HepG2 (cell line): ENCODE measurements around the gene KDM2B. TPM values are rescaled to one million over a fixed set of nuclear protein-coding genes. Genes with fewer than 3 reads are reported as not detected.

ENCODE experiments used
- ATF7 ChIP-seq, 2 experiments: fragments of 450-650 bp in 1 of 2; sonication (generic) in 1 of 2; formaldehyde crosslinking in 1 of 2; IDR thresholded peaks; 2 replicates each; pipeline versions ENCODE4 v1.4.0 to v1.6.1; 2016 to 2020; ENCODE audit warnings: antibody characterized with exemption in 1 of 2, mild to moderate bottlenecking in 1 of 2, missing genetic modification reagents in 1 of 2
- ATRX ChIP-seq: sonication (generic); formaldehyde crosslinking; IDR thresholded peaks from 2 replicates; pipeline ENCODE4 v1.4.0; 2020; ENCODE audit warnings: missing genetic modification reagents, borderline replicate concordance
- CAMTA2 ChIP-seq: sonication (generic); formaldehyde crosslinking; IDR thresholded peaks from 2 replicates; pipeline ENCODE4 v1.4.0; 2020; ENCODE audit warnings: mild to moderate bottlenecking, missing genetic modification reagents, borderline replicate concordance
- E2F5 ChIP-seq: sonication (generic); formaldehyde crosslinking; conservative IDR thresholded peaks from 2 replicates; pipeline ENCODE4 v1.4.0; 2020; ENCODE audit warnings: missing genetic modification reagents
- ERF ChIP-seq: IDR thresholded peaks from 2 replicates; pipeline ENCODE4 v1.6.1; 2018; ENCODE audit warnings: missing biosample characterization, missing genetic modification reagents
- FOXA3 ChIP-seq: IDR thresholded peaks from 2 replicates; pipeline ENCODE4 v1.6.1; 2016; ENCODE audit warnings: missing genetic modification reagents, missing compliant biosample characterization
- FOXM1 ChIP-seq: sonication (generic); formaldehyde crosslinking; IDR thresholded peaks from 2 replicates; pipeline ENCODE4 v1.5.0; 2020; ENCODE audit warnings: missing genetic modification reagents
- HOXA5 ChIP-seq: sonication (generic); formaldehyde crosslinking; IDR thresholded peaks from 2 replicates; pipeline ENCODE4 v1.4.0; 2020; ENCODE audit warnings: missing genetic modification reagents
- IRF2 ChIP-seq: IDR thresholded peaks from 2 replicates; pipeline ENCODE4 v1.6.1; 2018; ENCODE audit warnings: missing genetic modification reagents, missing compliant biosample characterization
- MEIS2 ChIP-seq: sonication (generic); formaldehyde crosslinking; IDR thresholded peaks from 2 replicates; pipeline ENCODE4 v1.9.0; 2021; ENCODE audit warnings: mild to moderate bottlenecking, missing genetic modification reagents
- PAF1 ChIP-seq: IDR thresholded peaks from 2 replicates; pipeline ENCODE4 v1.6.1; 2016; ENCODE audit warnings: missing genetic modification reagents, missing compliant biosample characterization
- PHB2 ChIP-seq: fragments of 450-650 bp; IDR thresholded peaks from 2 replicates; pipeline ENCODE4 v1.6.1; 2018; ENCODE audit not compliant: partially characterized antibody
- PHF20 ChIP-seq: sonication (generic); formaldehyde crosslinking; IDR thresholded peaks from 2 replicates; pipeline ENCODE4 v1.5.0; 2020; ENCODE audit warnings: mild to moderate bottlenecking, missing genetic modification reagents
- RNF219 ChIP-seq: sonication (generic); formaldehyde crosslinking; IDR thresholded peaks from 2 replicates; pipeline ENCODE4 v1.5.0; 2020; ENCODE audit warnings: mild to moderate bottlenecking, missing genetic modification reagents
- SALL1 ChIP-seq: sonication (generic); formaldehyde crosslinking; IDR thresholded peaks from 2 replicates; pipeline ENCODE4 v1.8.0; 2022; ENCODE audit warnings: mild to moderate bottlenecking, missing genetic modification reagents
- SMAD3 ChIP-seq: sonication (generic); formaldehyde crosslinking; IDR thresholded peaks from 2 replicates; pipeline ENCODE4 v1.4.0; 2020; ENCODE audit warnings: missing genetic modification reagents
- SP5 ChIP-seq: IDR thresholded peaks from 2 replicates; pipeline ENCODE4 v1.6.1; 2016; ENCODE audit warnings: low read depth, borderline replicate concordance
- TBX2 ChIP-seq: sonication (generic); formaldehyde crosslinking; IDR thresholded peaks from 2 replicates; pipeline ENCODE4 v1.5.0; 2020; ENCODE audit warnings: missing genetic modification reagents, mild to moderate bottlenecking, borderline replicate concordance
- TGIF2 ChIP-seq: IDR thresholded peaks from 2 replicates; pipeline ENCODE4 v1.6.1; 2016; ENCODE audit warnings: control low read depth, missing compliant biosample characterization
- ZBED4 ChIP-seq: sonication (generic); formaldehyde crosslinking; IDR thresholded peaks from 2 replicates; pipeline ENCODE4 v1.4.0; 2020; ENCODE audit warnings: missing genetic modification reagents, borderline replicate concordance
- ZNF350 ChIP-seq: sonication (generic); formaldehyde crosslinking; IDR thresholded peaks from 2 replicates; pipeline ENCODE4 v1.4.0; 2020; ENCODE audit warnings: mild to moderate bottlenecking, low read depth, missing genetic modification reagents, borderline replicate concordance
- ZNF570 ChIP-seq: sonication (generic); formaldehyde crosslinking; IDR thresholded peaks from 2 replicates; pipeline ENCODE4 v1.4.0; 2020; ENCODE audit warnings: mild to moderate bottlenecking, missing genetic modification reagents, borderline replicate concordance
- ZNF792 ChIP-seq: IDR thresholded peaks from 2 replicates; pipeline ENCODE4 v1.6.1; 2016
- polyA plus RNA-seq, 8 experiments: library from polyadenylated mRNA; depleted of rRNA in 3 of 8; stranded (reverse) in 7 of 8; unstranded in 1 of 8; fragments of >200 nt; fragmentation: Illumina TruSeq in 4 of 8; extraction: Trizol in 4 of 8; gene quantifications; 2 replicates each; pipeline versions ENCODE4 v1.2.1 to v1.2.3, GENCODE V29; 2011 to 2016; ENCODE audit warnings: low read depth in 4 of 8, missing spikeins in 1 of 8, mixed read lengths in 1 of 8; ENCODE audit not compliant: insufficient read depth in 1 of 8
- total RNA-seq, 5 experiments: library from RNA; depleted of rRNA; stranded (reverse); fragments of >200 nt; fragmentation: Illumina TruSeq; extraction: Trizol; gene quantifications; 2 replicates each; pipeline ENCODE4 v1.2.3, GENCODE V29; 2016; ENCODE audit warnings: low read depth in 1 of 5

KDM2B gene
- total and polyA plus RNA-seq, 2 of the 13 experiments (the other 11 are each of a cell fraction or from before 2014, with no cell fraction given) = 17.5 to 26.1 TPM

GRCh38 chr12:121536899-121537813 lies 43.7 kb downstream of the KDM2B start (continued):
- TF ChIP-seq PHF20 (CRISPR knock-in tag) (peak; percentile 63), ZNF350 (CRISPR knock-in tag) (peak; percentile 83; the same call in 1 of the 2 replicates), TGIF2 (no peak), TBX2 (CRISPR knock-in tag) (peak; percentile 95), ZBED4 (no peak), SALL1 (CRISPR knock-in tag) (peak; percentile 85), IRF2 (CRISPR knock-in tag) (0 out of 2 replicates have a peak, but pooled peaks have one; percentile 43), SMAD3 (CRISPR knock-in tag) (no peak), FOXA3 (CRISPR knock-in tag) (peak; percentile 38; the same call in 1 of the 2 replicates), PAF1 (CRISPR knock-in tag) (no peak), ERF (peak; percentile 79), E2F5 (no peak), RNF219 (CRISPR knock-in tag) (no peak; the same call in 1 of the 2 replicates), ZNF792 (peak; percentile 56; the same call in 1 of the 2 replicates), PHB2 (no peak), ATF7 (IDR thresholded peaks at IDR 0.05) (no peak), ATF7 (CRISPR knock-in tag; IDR thresholded peaks at IDR 0.05) (peak; percentile 71; the same call in 1 of the 2 replicates), HOXA5 (CRISPR knock-in tag) (peak; percentile 91; the same call in 1 of the 2 replicates), MEIS2 (CRISPR knock-in tag) (peak; percentile 49; the same call in 1 of the 2 replicates), FOXM1 (CRISPR knock-in tag) (0 out of 2 replicates have a peak, but pooled peaks have one; percentile 39), CAMTA2 (CRISPR knock-in tag) (peak; percentile 72), SP5 (CRISPR knock-in tag) (peak; percentile 55; the same call in 1 of the 2 replicates), ZNF570 (CRISPR knock-in tag) (0 out of 2 replicates have a peak, but pooled peaks have one; percentile 45), ATRX (CRISPR knock-in tag) (no peak)
